ENCODE results near the gene ATG4C. TPM values are rescaled to one million over a fixed set of nuclear protein-coding genes. Genes with fewer than 3 reads are reported as not detected.

Gene ATG4C
- total and polyA plus RNA-seq, 7 experiments from 2014 or later, result 6.8 to 20.1 (median 13.2) TPM

DNA sequence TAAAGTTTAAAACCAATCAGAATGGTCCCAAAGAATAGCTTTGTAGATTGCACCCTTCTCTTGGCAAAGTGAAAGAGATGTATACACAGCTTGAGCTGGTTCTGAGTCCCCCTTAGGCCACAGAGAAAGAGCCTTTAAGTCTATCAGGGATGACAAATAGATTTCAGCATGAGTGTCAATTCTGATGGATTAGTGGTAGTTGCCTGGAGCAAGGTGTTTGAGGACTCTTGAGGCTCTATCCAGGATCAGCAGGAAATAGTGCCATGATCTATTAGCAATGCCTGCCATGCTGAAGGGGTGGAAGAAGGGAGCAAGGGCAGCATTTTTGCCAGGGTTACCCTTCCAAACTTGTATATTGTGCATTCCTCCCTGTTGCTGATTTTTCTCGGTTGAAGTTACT is 116.6 kb downstream of the ATG4C start:
- Mint-ChIP-seq H3K27me3 (peaks cover 0 to 6% (median 2%) of the 10 kb centered on the region in 5 donors), H3K9me3 (no peaks in the 10 kb centered on the region), H3K4me3 (no peak overlapping the region), H3K36me3 (no peaks in the 10 kb centered on the region), H3K4me1 (no peaks in the 10 kb centered on the region), H3K27ac (no peak overlapping the region)
- H3K9me3 ChIP-seq (ENCODE audit: control insufficient read depth in 2 of 3, low read length in 3 of 3), result no peaks in the 10 kb centered on the region
- POLR2A ChIA-PET, result no interaction called here
- intact Hi-C loops (cut with micrococcal nuclease), result no loop called here
- CTCF ChIA-PET, result no interaction called here
- ATAC-seq (no peak), DNase-seq (no peak)
- no peak overlapping the region for H3K27ac ChIP-seq (ENCODE audit: low read depth, low read length)
- no peak overlapping the region for H3K4me3 ChIP-seq (ENCODE audit: low read length)
- H3K27me3 ChIP-seq (ENCODE audit: control insufficient read depth in 2 of 2, insufficient read depth in 2 of 2, low read length in 2 of 2), result no peaks in the 10 kb centered on the region
- H3K36me3 ChIP-seq (ENCODE audit: control insufficient read depth in 2 of 3, insufficient read depth in 3 of 3, low read length in 3 of 3), result no peaks in the 10 kb centered on the region
- no peaks in the 10 kb centered on the region for H3K4me1 ChIP-seq (ENCODE audit: control insufficient read depth in 2 of 2, insufficient read depth in 2 of 2, low read length in 2 of 2)

DNA sequence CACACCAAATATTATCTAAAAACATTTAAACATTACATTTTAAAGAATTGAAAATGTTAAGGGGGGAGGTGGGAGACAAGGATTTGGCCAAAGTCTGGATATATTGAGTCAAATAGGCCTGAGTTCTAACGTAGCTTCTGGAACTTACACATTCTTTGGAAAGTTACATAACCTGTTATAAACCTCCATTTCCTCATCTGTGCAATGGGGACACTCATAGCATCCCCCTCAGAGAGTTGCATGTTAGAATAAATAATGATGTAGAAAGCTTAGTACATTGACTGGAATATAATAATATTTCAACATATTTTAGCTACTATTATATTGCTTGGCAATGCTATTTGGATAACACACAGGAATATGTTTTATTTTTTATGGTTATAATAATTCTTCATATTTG is 117.7 kb downstream of the ATG4C start:
- intact Hi-C loops (cut with micrococcal nuclease), result no loop called here
- Histone ChIP-seq H3K4me3 (ENCODE audit: low read length) (no peak overlapping the region), H3K27ac (ENCODE audit: low read depth, low read length) (no peak overlapping the region), H3K36me3 (ENCODE audit: control insufficient read depth in 2 of 3, insufficient read depth in 3 of 3, low read length in 3 of 3) (no peaks in the 10 kb centered on the region), H3K4me1 (ENCODE audit: control insufficient read depth in 2 of 2, insufficient read depth in 2 of 2, low read length in 2 of 2) (no peaks in the 10 kb centered on the region), H3K27me3 (ENCODE audit: control insufficient read depth in 2 of 2, insufficient read depth in 2 of 2, low read length in 2 of 2) (no peaks in the 10 kb centered on the region), H3K9me3 (ENCODE audit: control insufficient read depth in 2 of 3, low read length in 3 of 3) (no peaks in the 10 kb centered on the region)
- Mint-ChIP-seq H3K27ac (no peak overlapping the region), H3K36me3 (no peaks in the 10 kb centered on the region), H3K27me3 (peaks cover 0 to 4% (median 0%) of the 10 kb centered on the region in 5 donors), H3K4me1 (no peaks in the 10 kb centered on the region), H3K9me3 (no peaks in the 10 kb centered on the region), H3K4me3 (no peak overlapping the region)
- ChIA-PET CTCF (no interaction called here), POLR2A (no interaction called here)
- no peak for ATAC-seq
- no peak for DNase-seq

DNA sequence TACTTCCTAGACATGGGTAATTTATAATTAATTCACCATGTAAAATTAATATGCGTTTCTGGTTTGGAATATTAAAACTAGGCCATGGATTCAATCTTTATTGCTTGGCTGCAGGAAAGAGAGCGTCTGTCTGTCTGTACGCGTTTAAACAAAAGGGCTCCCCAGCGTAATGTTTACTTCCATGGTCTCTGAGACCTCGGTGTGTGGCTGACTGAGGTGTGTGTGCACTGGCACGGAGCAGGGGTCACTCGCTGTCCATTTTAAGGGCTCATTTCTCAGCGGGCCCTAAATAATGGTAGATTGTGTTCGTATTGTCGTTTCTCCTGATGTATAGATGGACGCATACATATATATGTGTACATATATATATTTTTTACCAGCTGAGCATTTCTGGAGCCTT is 119.6 kb downstream of the ATG4C start:
- Histone ChIP-seq H3K27ac (ENCODE audit: low read depth, low read length) (no peak overlapping the region), H3K9me3 (ENCODE audit: control insufficient read depth in 2 of 3, low read length in 3 of 3) (no peaks in the 10 kb centered on the region), H3K27me3 (ENCODE audit: control insufficient read depth in 2 of 2, insufficient read depth in 2 of 2, low read length in 2 of 2) (no peaks in the 10 kb centered on the region), H3K36me3 (ENCODE audit: control insufficient read depth in 2 of 3, insufficient read depth in 3 of 3, low read length in 3 of 3) (no peaks in the 10 kb centered on the region), H3K4me1 (ENCODE audit: control insufficient read depth in 2 of 2, insufficient read depth in 2 of 2, low read length in 2 of 2) (no peaks in the 10 kb centered on the region), H3K4me3 (ENCODE audit: low read length) (no peak overlapping the region)
- H3K27me3 Mint-ChIP-seq, result peaks cover 0 to 5% (median 0%) of the 10 kb centered on the region in 5 donors
- no peak overlapping the region for H3K4me3 Mint-ChIP-seq
- peaks cover 0 to 6% (median 5%) of the 10 kb centered on the region in 7 donors for H3K4me1 Mint-ChIP-seq
- H3K9me3 Mint-ChIP-seq, result no peaks in the 10 kb centered on the region
- intact Hi-C loops (cut with micrococcal nuclease), result no loop called here
- no peak overlapping the region for H3K27ac Mint-ChIP-seq
- ChIA-PET POLR2A (no interaction called here), CTCF (no interaction called here)
- DNase-seq (no peak), ATAC-seq (no peak)
- no peaks in the 10 kb centered on the region for H3K36me3 Mint-ChIP-seq

DNA sequence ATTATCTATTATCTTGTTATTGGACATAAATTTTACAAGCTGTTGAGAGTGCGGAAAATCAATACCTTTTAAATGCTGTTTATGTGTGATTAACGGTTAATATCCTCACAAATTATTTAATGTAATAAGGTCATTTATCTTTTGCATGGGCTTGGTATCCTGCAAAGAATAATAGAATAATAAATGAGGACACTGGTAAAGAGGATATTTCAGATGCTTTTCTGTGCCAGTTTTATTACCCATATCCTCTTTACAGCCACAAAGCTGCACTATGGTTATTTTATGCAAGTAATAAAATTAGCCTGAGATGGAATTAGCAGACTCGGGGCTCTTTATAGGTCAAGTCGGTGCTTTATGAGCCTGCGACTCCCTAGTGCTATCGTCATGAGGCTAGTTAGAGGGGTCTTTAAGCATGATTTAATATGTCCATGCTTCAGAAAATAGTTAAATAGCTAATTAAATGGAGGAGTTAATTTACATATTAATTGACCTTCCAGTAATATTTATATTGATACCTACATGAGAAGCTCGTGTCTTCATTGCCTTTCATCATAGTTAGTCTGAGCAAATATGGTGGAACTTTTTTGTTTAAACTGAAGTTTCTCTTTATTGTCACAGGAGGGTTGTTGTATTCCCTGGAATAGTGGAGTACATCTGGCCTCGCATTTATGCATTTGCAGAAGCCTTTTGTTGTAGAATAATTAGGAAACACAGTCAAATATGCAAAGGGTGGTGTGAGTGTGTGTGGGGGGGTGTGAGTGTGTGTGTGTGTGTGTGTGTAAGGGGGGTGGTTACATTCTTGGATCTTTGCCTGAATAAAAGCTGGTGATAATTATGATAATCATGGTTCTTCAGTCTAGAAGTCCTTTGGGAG is 120.3 kb downstream of the ATG4C start:
- Mint-ChIP-seq H3K36me3 (no peaks in the 10 kb centered on the region), H3K27ac (no peak overlapping the region), H3K4me3 (no peak overlapping the region), H3K4me1 (peaks cover 0 to 12% (median 10%) of the 10 kb centered on the region in 7 donors), H3K27me3 (peaks cover 0 to 5% (median 0%) of the 10 kb centered on the region in 5 donors), H3K9me3 (no peaks in the 10 kb centered on the region)
- Histone ChIP-seq H3K4me1 (ENCODE audit: control insufficient read depth in 2 of 2, insufficient read depth in 2 of 2, low read length in 2 of 2) (no peaks in the 10 kb centered on the region), H3K27me3 (ENCODE audit: control insufficient read depth in 2 of 2, insufficient read depth in 2 of 2, low read length in 2 of 2) (no peaks in the 10 kb centered on the region), H3K27ac (ENCODE audit: low read depth, low read length) (no peak overlapping the region), H3K9me3 (ENCODE audit: control insufficient read depth in 2 of 3, low read length in 3 of 3) (no peaks in the 10 kb centered on the region), H3K4me3 (ENCODE audit: low read length) (no peak overlapping the region), H3K36me3 (ENCODE audit: control insufficient read depth in 2 of 3, insufficient read depth in 3 of 3, low read length in 3 of 3) (no peaks in the 10 kb centered on the region)
- intact Hi-C loops (cut with micrococcal nuclease), result no loop called here
- CTCF ChIA-PET, result no interaction called here
- POLR2A ChIA-PET, result no interaction called here
- ATAC-seq (no peak), DNase-seq (no peak)

DNA sequence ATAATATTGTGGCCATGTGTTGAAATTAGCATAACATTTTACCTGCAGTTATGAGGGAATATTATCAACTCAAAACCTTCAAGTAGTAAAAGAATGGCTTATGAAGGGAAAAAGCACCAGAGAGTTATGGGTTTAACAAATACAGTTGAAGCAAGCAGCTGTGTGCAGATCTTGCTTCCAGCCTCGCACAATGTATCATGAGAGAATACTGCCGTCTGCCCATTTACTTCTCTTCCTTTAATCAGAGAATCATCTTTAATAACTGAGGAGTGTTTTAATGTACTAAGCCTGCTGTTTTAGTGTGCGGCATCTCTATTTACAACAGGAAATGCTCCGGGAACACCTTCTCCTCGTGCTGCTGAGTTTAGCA is 120.9 kb downstream of the ATG4C start:
- no peaks in the 10 kb centered on the region for H3K27me3 ChIP-seq (ENCODE audit: control insufficient read depth in 2 of 2, insufficient read depth in 2 of 2, low read length in 2 of 2)
- no peaks in the 10 kb centered on the region for H3K36me3 ChIP-seq (ENCODE audit: control insufficient read depth in 2 of 3, insufficient read depth in 3 of 3, low read length in 3 of 3)
- no peaks in the 10 kb centered on the region for H3K9me3 ChIP-seq (ENCODE audit: control insufficient read depth in 2 of 3, low read length in 3 of 3)
- intact Hi-C loops (cut with micrococcal nuclease), result no loop called here
- Mint-ChIP-seq H3K9me3 (peaks cover 0 to 2% (median 0%) of the 10 kb centered on the region in 11 donors), H3K4me3 (no peak overlapping the region), H3K4me1 (peaks cover 0 to 12% (median 10%) of the 10 kb centered on the region in 7 donors), H3K27ac (no peak overlapping the region), H3K36me3 (no peaks in the 10 kb centered on the region), H3K27me3 (peaks cover 0 to 5% (median 0%) of the 10 kb centered on the region in 5 donors)
- no peak overlapping the region for H3K27ac ChIP-seq (ENCODE audit: low read depth, low read length)
- POLR2A ChIA-PET, result interaction anchor here (0.6 kb wide), 1 partner anchor 25 kb away, joined by 3 read pairs; no protein-coding TSS in a partner anchor
- ATAC-seq (no peak), DNase-seq (no peak)
- CTCF ChIA-PET, result no interaction called here
- no peaks in the 10 kb centered on the region for H3K4me1 ChIP-seq (ENCODE audit: control insufficient read depth in 2 of 2, insufficient read depth in 2 of 2, low read length in 2 of 2)
- no peak overlapping the region for H3K4me3 ChIP-seq (ENCODE audit: low read length)

DNA sequence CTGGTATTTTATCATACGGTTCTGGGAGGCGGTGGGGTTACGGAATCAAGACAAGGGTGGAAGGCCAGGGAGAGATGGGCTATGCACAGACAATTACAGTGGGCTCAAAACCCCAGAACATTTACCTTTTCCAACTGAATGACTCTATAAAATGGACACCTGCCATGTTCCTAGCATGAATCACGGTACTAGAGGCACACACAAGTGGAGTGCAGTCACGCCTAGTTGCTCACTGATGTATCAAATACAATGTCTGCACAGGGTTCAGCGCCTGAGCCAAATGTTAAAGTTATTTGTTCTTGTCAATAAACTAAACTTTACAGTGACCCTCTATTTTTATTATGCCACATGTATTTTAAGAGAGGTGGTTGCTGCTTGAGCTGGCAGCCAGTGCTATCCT is 121.4 kb downstream of the ATG4C start:
- no peaks in the 10 kb centered on the region for H3K4me1 ChIP-seq (ENCODE audit: control insufficient read depth in 2 of 2, insufficient read depth in 2 of 2, low read length in 2 of 2)
- H3K27ac ChIP-seq (ENCODE audit: low read depth, low read length), result no peak overlapping the region
- Mint-ChIP-seq H3K4me1 (peaks cover 0 to 12% (median 10%) of the 10 kb centered on the region in 7 donors), H3K27ac (no peak overlapping the region), H3K9me3 (peaks cover 0 to 3% (median 0%) of the 10 kb centered on the region in 11 donors), H3K36me3 (no peaks in the 10 kb centered on the region), H3K4me3 (no peak overlapping the region), H3K27me3 (peaks cover 0 to 5% (median 0%) of the 10 kb centered on the region in 5 donors)
- H3K4me3 ChIP-seq (ENCODE audit: low read length), result no peak overlapping the region
- H3K27me3 ChIP-seq (ENCODE audit: control insufficient read depth in 2 of 2, insufficient read depth in 2 of 2, low read length in 2 of 2), result no peaks in the 10 kb centered on the region
- POLR2A ChIA-PET, result interaction anchor here (0.6 kb wide), 1 partner anchor 24 kb away, joined by 3 read pairs; no protein-coding TSS in a partner anchor
- CTCF ChIA-PET, result no interaction called here
- ATAC-seq (no peak), DNase-seq (no peak)
- no peaks in the 10 kb centered on the region for H3K36me3 ChIP-seq (ENCODE audit: control insufficient read depth in 2 of 3, insufficient read depth in 3 of 3, low read length in 3 of 3)
- H3K9me3 ChIP-seq (ENCODE audit: control insufficient read depth in 2 of 3, low read length in 3 of 3), result no peaks in the 10 kb centered on the region
- intact Hi-C loops (cut with micrococcal nuclease), result no loop called here

DNA sequence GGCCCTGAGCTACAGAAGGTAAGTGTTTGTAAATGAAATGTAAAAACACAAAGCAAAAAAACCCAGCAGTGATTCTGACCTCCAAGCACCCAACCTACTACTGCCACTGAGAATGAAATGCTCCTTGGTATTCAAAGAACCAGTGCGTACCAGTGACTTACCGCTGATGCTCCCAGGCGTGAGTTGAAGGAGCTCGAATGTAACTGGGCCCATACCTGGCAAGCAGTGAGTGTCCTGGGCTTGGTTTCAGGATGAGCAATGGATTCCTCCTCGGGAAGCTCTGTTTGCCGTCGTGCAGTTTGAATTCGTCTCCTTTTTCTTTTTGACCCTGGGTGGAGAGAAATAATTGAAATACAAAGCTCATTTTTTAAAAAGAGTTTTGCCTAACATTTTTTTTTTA is 121.9 kb downstream of the ATG4C start:
- ChIA-PET CTCF (no interaction called here), POLR2A (no interaction called here)
- peaks cover 0 to 12% (median 10%) of the 10 kb centered on the region in 7 donors for H3K4me1 Mint-ChIP-seq
- Histone ChIP-seq H3K36me3 (ENCODE audit: control insufficient read depth in 2 of 3, insufficient read depth in 3 of 3, low read length in 3 of 3) (no peaks in the 10 kb centered on the region), H3K4me3 (ENCODE audit: low read length) (no peak overlapping the region), H3K27ac (ENCODE audit: low read depth, low read length) (no peak overlapping the region), H3K4me1 (ENCODE audit: control insufficient read depth in 2 of 2, insufficient read depth in 2 of 2, low read length in 2 of 2) (no peaks in the 10 kb centered on the region), H3K9me3 (ENCODE audit: control insufficient read depth in 2 of 3, low read length in 3 of 3) (no peaks in the 10 kb centered on the region), H3K27me3 (ENCODE audit: control insufficient read depth in 2 of 2, insufficient read depth in 2 of 2, low read length in 2 of 2) (no peaks in the 10 kb centered on the region)
- H3K36me3 Mint-ChIP-seq, result no peaks in the 10 kb centered on the region
- intact Hi-C loops (cut with micrococcal nuclease), result loop anchor here in 1 of 2 donors (2.0 kb wide), 1 partner anchor 65 kb away; no protein-coding TSS in a partner anchor
- peaks cover 0 to 6% (median 0%) of the 10 kb centered on the region in 11 donors for H3K9me3 Mint-ChIP-seq
- H3K27ac Mint-ChIP-seq, result no peak overlapping the region
- H3K27me3 Mint-ChIP-seq, result peaks cover 0 to 6% (median 0%) of the 10 kb centered on the region in 5 donors
- no peak for ATAC-seq
- DNase-seq, result no peak
- H3K4me3 Mint-ChIP-seq, result no peak overlapping the region

Data from naive thymus-derived CD4-positive, alpha-beta T cell (primary cell).